Stomach smooth muscle (tissue), 2 donors: ENCODE measurements around the gene DENND6B.

Experiments used
- H3K27ac ChIP-seq: one replicate; pipeline ENCODE4 v1.7.0; 2013; ENCODE audit warnings: mild to moderate bottlenecking, low read length, inconsistent platforms
- H3K27me3 ChIP-seq, 2 donors: one replicate each; pipeline ENCODE4 v1.7.0; 2013; ENCODE audit warnings: low read length in 2 of 2; ENCODE audit not compliant: insufficient read depth in 2 of 2, control insufficient read depth in 1 of 2
- H3K36me3 ChIP-seq, 2 donors: one replicate each; pipeline ENCODE4 v1.7.0; 2013; ENCODE audit warnings: low read length in 2 of 2; ENCODE audit not compliant: control insufficient read depth in 2 of 2, insufficient read depth in 2 of 2
- H3K4me1 ChIP-seq: one replicate; pipeline ENCODE4 v1.7.0; 2013; ENCODE audit warnings: low read length; ENCODE audit not compliant: control insufficient read depth, insufficient read depth
- H3K4me3 ChIP-seq, 2 donors: one replicate each; pipeline ENCODE4 v1.7.0; 2013; ENCODE audit warnings: low read length in 2 of 2
- H3K9ac ChIP-seq, 2 donors: one replicate each; pipeline ENCODE4 v1.7.0; 2013; ENCODE audit warnings: low read length in 2 of 2, mild to moderate bottlenecking in 1 of 2
- H3K9me3 ChIP-seq, 2 donors: one replicate each; pipeline ENCODE4 v1.7.0; 2013; ENCODE audit warnings: low read length in 2 of 2; ENCODE audit not compliant: control insufficient read depth in 2 of 2
- donor health status: healthy.
- donor health status: Pancreatic carcinoma.

The DENND6B gene

DNA sequence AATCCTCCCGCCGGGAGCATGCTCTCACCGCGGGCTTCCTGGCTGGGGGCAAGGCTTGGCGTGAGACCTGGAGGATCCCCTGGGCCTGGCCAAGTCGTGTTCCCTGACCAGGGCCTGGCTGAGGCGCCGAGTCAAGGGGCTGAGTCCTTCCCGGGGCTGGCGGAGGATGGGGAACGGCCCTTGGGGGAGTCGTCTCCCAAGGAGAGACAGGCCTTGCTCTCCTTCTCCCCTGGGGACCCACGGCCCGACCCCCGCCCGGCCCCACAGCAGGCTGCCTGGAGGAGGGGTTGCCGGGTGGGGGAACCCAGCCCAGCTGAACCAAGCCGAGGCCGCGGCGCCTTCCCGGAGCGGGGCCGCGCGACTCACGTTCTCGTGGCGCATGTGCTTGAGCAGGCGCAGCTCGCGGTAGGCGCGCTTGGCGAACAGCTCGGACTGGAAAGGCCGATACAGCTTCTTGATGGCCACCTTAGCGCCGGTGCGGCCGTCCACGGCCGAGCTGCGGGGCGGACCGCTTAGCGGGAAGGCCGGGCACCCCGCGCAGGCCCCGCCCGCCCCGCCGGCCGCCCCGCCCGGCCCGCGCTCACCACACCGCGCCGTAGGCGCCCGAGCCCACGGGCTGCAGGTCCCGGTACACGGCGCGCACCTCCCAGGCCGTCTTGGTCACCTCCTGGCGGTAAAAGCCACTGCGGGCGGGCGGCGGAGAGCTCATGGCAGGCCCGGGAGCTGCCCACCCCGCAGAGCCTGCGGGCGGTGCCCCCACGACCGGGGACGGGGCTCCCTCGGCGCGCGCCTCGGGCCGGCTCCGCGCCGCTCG is 65.8 kb downstream of the DENND6B start:
- Histone ChIP-seq H3K36me3 (no peaks in the 10 kb centered on the region), H3K4me1 (peaks cover 20% of the 10 kb centered on the region), H3K27me3 (peaks cover 2 to 13% of the 10 kb centered on the region in 2 donors), H3K9me3 (no peaks in the 10 kb centered on the region), H3K9ac (peak overlapping the region; percentile 51 to 67), H3K27ac (peak overlapping the region; percentile 31), H3K4me3 (peak overlapping the region; percentile 40 to 69)

GRCh38 chr22:50260434-50260800 is 66.4 kb downstream of the DENND6B start:
- Histone ChIP-seq H3K4me1 (peaks cover 20% of the 10 kb centered on the region), H3K4me3 (peak overlapping the region; percentile 40 to 69), H3K27me3 (peaks cover 2 to 13% of the 10 kb centered on the region in 2 donors), H3K9ac (peak overlapping the region; percentile 51 to 67), H3K9me3 (no peaks in the 10 kb centered on the region), H3K27ac (peak overlapping the region; percentile 31), H3K36me3 (no peaks in the 10 kb centered on the region)

DNA sequence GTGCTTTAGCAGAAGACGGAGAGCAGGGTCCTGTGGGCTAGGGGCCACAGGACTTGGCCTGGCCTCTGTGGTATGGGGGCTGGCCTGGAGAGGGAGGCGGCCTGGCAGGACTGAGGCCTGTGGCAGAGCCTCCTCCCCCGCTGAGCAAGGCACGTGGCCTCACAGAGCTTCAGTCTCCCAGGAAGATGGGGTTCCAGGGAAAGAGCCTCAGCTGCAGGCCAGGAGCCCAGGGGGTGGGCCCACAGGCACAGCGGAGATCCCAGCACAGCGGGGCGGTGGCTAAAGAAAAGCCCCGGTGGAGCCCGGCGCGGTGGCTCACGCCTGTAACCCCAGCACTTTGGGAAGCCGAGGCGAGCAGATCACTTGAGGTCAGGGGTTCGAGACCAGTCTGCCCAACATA is 67.5 kb downstream of the DENND6B start:
- H3K4me3 ChIP-seq = no peak overlapping the region
- H3K4me1 ChIP-seq = peaks cover 20% of the 10 kb centered on the region
- no peak overlapping the region for H3K27ac ChIP-seq

More for the DNA sequence above, 67.5 kb downstream of the DENND6B start:
- H3K27me3 ChIP-seq = peaks cover 2 to 13% of the 10 kb centered on the region in 2 donors
- no peak overlapping the region for H3K9ac ChIP-seq
- H3K9me3 ChIP-seq = no peaks in the 10 kb centered on the region
- no peaks in the 10 kb centered on the region for H3K36me3 ChIP-seq
